ENCODE data around the gene STOX2. TPM values are rescaled to one million over a fixed set of nuclear protein-coding genes. Genes with fewer than 3 reads are reported as not detected.

STOX2 gene
- total and polyA plus RNA-seq, 11 donors, result 2.8 to 19.6 (median 13.1) TPM

- no peak for ATAC-seq
Observed at GRCh38 chr4:184056877-184057276, 151.8 kb downstream of the STOX2 start.

GRCh38 chr4:184058026-184058425 lies 152.9 kb downstream of the STOX2 start:
- TF ChIP-seq CTCF (IDR thresholded peaks at IDR 0.05) (no peak), POLR2A (IDR thresholded peaks at IDR 0.05) (no peak)

More at GRCh38 chr4:184056877-184057276, 151.8 kb downstream of the STOX2 start:
- Histone ChIP-seq H3K27ac (no peak overlapping the region), H3K27me3 (no peaks in the 10 kb centered on the region), H3K9me3 (no peaks in the 10 kb centered on the region), H3K4me1 (peaks cover 0 to 4% (median 0%) of the 10 kb centered on the region in 12 donors), H3K4me3 (no peak overlapping the region), H3K36me3 (no peaks in the 10 kb centered on the region)
- intact Hi-C loops (cut with DNase I), result no loop called here
- no peak for DNase-seq
- TF ChIP-seq POLR2A (IDR thresholded peaks at IDR 0.05) (no peak), CTCF (IDR thresholded peaks at IDR 0.05) (no peak)
- WGBS, 4 donors, result 76 to 85% (median 81%) methylated on average over 14 of the region's 14 CpGs

GRCh38 chr4:184059099-184059498 lies 154.0 kb downstream of the STOX2 start:
- 75 to 93% (median 81%) methylated on average over 3 of the region's 3 CpGs for WGBS, 4 donors
- H3K4me3 ChIP-seq, result no peak overlapping the region
- no peaks in the 10 kb centered on the region for H3K36me3 ChIP-seq
- H3K27ac ChIP-seq, result no peak overlapping the region
- H3K27me3 ChIP-seq, result no peaks in the 10 kb centered on the region
- no peaks in the 10 kb centered on the region for H3K9me3 ChIP-seq
- peaks cover 0 to 4% (median 0%) of the 10 kb centered on the region in 12 donors for H3K4me1 ChIP-seq
- intact Hi-C loops (cut with DNase I), result no loop called here
- no peak for TF ChIP-seq CTCF (IDR thresholded peaks at IDR 0.05)
- no peak for TF ChIP-seq POLR2A (IDR thresholded peaks at IDR 0.05)
- ATAC-seq, result peak in 3 of 4 donors; percentile 47 to 80 (median 69)
- no peak for DNase-seq

More at GRCh38 chr4:184058026-184058425, 152.9 kb downstream of the STOX2 start:
- Histone ChIP-seq H3K36me3 (no peaks in the 10 kb centered on the region), H3K4me1 (peaks cover 0 to 4% (median 0%) of the 10 kb centered on the region in 12 donors), H3K27ac (no peak overlapping the region), H3K4me3 (no peak overlapping the region), H3K9me3 (no peaks in the 10 kb centered on the region), H3K27me3 (no peaks in the 10 kb centered on the region)
- intact Hi-C loops (cut with DNase I), result no loop called here
- no peak for ATAC-seq
- DNase-seq, result no peak
- WGBS, 4 donors, result 69 to 77% (median 73%) methylated on average over 6 of the region's 6 CpGs

GRCh38 chr4:184061582-184061981 lies 156.5 kb downstream of the STOX2 start:
- Histone ChIP-seq H3K27ac (no peak overlapping the region), H3K4me1 (peaks cover 0 to 4% (median 0%) of the 10 kb centered on the region in 12 donors), H3K36me3 (no peaks in the 10 kb centered on the region), H3K27me3 (no peaks in the 10 kb centered on the region), H3K9me3 (no peaks in the 10 kb centered on the region), H3K4me3 (no peak overlapping the region)
- WGBS, 4 donors, result 86 to 96% (median 90%) methylated on average over 6 to 7 of the region's 7 CpGs
- intact Hi-C loops (cut with DNase I), result no loop called here
- TF ChIP-seq POLR2A (IDR thresholded peaks at IDR 0.05), result no peak
- TF ChIP-seq CTCF (IDR thresholded peaks at IDR 0.05), result no peak
- no peak for ATAC-seq
- no peak for DNase-seq
